ENCODE measurements around the gene MASP2. TPM values are rescaled to one million over a fixed set of nuclear protein-coding genes. Genes with fewer than 3 reads are reported as not detected.

Gene MASP2
- total RNA-seq, 4 donors from 2014 or later = not detected

- no peak for TF ChIP-seq CTCF (IDR thresholded peaks at IDR 0.05; ENCODE audit: low read depth)
Observed at GRCh38 chr1:11044849-11045427, 2.1 kb downstream of the MASP2 start.

GRCh38 chr1:11044086-11044848 lies 2.8 kb downstream of the MASP2 start:
- TF ChIP-seq CTCF (IDR thresholded peaks at IDR 0.05; ENCODE audit: low read depth) = no peak

- no peak for TF ChIP-seq CTCF (IDR thresholded peaks at IDR 0.05; ENCODE audit: low read depth)
Observed at GRCh38 chr1:11042995-11043874, 3.8 kb downstream of the MASP2 start.

GRCh38 chr1:11042065-11042464 lies 5.0 kb downstream of the MASP2 start:
- TF ChIP-seq CTCF (IDR thresholded peaks at IDR 0.05; ENCODE audit: low read depth) = no peak

GRCh38 chr1:11041048-11041447 lies 6.0 kb downstream of the MASP2 start:
- no peak for TF ChIP-seq CTCF (IDR thresholded peaks at IDR 0.05; ENCODE audit: low read depth)

- no peak for TF ChIP-seq CTCF (IDR thresholded peaks at IDR 0.05; ENCODE audit: low read depth)
Observed at GRCh38 chr1:11039351-11040104, 7.5 kb downstream of the MASP2 start.
